ENCODE measurements around the gene PIK3R5.

PIK3R5 gene

GRCh38 chr17:8900626-8901585, 64.6 kb downstream of the PIK3R5 start:
- Histone ChIP-seq H3K27me3 (ENCODE audit: low read length) (no peaks in the 10 kb centered on the region), H2AFZ (ENCODE audit: low read depth, low read length, severe bottlenecking) (no peak overlapping the region), H3K79me2 (ENCODE audit: insufficient read depth, low read length) (no peaks in the 10 kb centered on the region), H4K20me1 (ENCODE audit: low read depth, low read length) (no peaks in the 10 kb centered on the region), H3K27ac (ENCODE audit: low read depth, low read length) (no peak overlapping the region), H3K4me3 (ENCODE audit: insufficient read depth, low read length, poor library complexity, severe bottlenecking) (no peak overlapping the region), H3K9me2 (replicated peaks; ENCODE audit: insufficient read depth, low read length) (no peaks in the 10 kb centered on the region), H3K4me2 (ENCODE audit: low read depth, low read length, poor library complexity, severe bottlenecking) (no peak overlapping the region), H3K36me3 (ENCODE audit: low read length) (no peaks in the 10 kb centered on the region), H3K9ac (ENCODE audit: low read length) (no peak overlapping the region), H3K9me3 (ENCODE audit: insufficient read depth, low read length) (no peaks in the 10 kb centered on the region), H3F3A (ENCODE audit: insufficient read depth) (no peaks in the 10 kb centered on the region)
- TF ChIP-seq, protein P1, sequence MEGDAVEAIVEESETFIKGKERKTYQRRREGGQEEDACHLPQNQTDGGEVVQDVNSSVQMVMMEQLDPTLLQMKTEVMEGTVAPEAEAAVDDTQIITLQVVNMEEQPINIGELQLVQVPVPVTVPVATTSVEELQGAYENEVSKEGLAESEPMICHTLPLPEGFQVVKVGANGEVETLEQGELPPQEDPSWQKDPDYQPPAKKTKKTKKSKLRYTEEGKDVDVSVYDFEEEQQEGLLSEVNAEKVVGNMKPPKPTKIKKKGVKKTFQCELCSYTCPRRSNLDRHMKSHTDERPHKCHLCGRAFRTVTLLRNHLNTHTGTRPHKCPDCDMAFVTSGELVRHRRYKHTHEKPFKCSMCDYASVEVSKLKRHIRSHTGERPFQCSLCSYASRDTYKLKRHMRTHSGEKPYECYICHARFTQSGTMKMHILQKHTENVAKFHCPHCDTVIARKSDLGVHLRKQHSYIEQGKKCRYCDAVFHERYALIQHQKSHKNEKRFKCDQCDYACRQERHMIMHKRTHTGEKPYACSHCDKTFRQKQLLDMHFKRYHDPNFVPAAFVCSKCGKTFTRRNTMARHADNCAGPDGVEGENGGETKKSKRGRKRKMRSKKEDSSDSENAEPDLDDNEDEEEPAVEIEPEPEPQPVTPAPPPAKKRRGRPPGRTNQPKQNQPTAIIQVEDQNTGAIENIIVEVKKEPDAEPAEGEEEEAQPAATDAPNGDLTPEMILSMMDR (IDR thresholded peaks at IDR 0.05; ENCODE audit: insufficient read depth, low read length, poor library complexity, severe bottlenecking), result no peak
- no peak for TF ChIP-seq EZH2phosphoT487 (conservative IDR thresholded peaks at IDR 0.05; ENCODE audit: low read length)

DNA sequence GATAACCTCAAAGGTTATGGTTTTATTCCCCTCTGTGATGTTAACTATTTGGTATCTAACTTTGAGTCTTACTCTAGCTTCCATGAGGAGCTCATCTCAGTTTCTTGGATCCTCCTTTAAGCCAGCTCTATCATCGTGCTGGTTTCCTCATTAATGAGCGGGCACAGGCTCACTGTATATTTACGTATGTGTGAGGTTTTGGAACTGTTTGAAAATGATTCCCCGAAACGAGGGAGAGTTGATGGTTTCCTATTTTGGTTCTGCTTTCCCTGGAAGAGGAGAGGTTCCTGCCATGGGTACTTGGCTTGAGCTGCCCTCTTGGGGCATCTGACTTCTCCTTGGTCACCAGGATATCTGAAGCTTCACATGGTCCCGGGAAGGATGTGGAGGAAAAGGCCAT, 65.3 kb downstream of the PIK3R5 start:
- no peak overlapping the region for H3K9ac ChIP-seq (ENCODE audit: low read length)
- TF ChIP-seq, protein P1 (IDR thresholded peaks at IDR 0.05; ENCODE audit: insufficient read depth, low read length, poor library complexity, severe bottlenecking), result no peak
- no peak for TF ChIP-seq EZH2phosphoT487 (conservative IDR thresholded peaks at IDR 0.05; ENCODE audit: low read length)
- no peaks in the 10 kb centered on the region for H4K20me1 ChIP-seq (ENCODE audit: low read depth, low read length)
- no peaks in the 10 kb centered on the region for H3F3A ChIP-seq (ENCODE audit: insufficient read depth)
- H3K4me2 ChIP-seq (ENCODE audit: low read depth, low read length, poor library complexity, severe bottlenecking), result no peak overlapping the region
- H3K27ac ChIP-seq (ENCODE audit: low read depth, low read length), result no peak overlapping the region
- H3K27me3 ChIP-seq (ENCODE audit: low read length), result no peaks in the 10 kb centered on the region
- no peaks in the 10 kb centered on the region for H3K9me3 ChIP-seq (ENCODE audit: insufficient read depth, low read length)
- H3K79me2 ChIP-seq (ENCODE audit: insufficient read depth, low read length), result no peaks in the 10 kb centered on the region
- no peak overlapping the region for H3K4me3 ChIP-seq (ENCODE audit: insufficient read depth, low read length, poor library complexity, severe bottlenecking)
- H2AFZ ChIP-seq (ENCODE audit: low read depth, low read length, severe bottlenecking), result no peak overlapping the region
- H3K9me2 ChIP-seq (replicated peaks; ENCODE audit: insufficient read depth, low read length), result no peaks in the 10 kb centered on the region
- no peaks in the 10 kb centered on the region for H3K36me3 ChIP-seq (ENCODE audit: low read length)

DNA sequence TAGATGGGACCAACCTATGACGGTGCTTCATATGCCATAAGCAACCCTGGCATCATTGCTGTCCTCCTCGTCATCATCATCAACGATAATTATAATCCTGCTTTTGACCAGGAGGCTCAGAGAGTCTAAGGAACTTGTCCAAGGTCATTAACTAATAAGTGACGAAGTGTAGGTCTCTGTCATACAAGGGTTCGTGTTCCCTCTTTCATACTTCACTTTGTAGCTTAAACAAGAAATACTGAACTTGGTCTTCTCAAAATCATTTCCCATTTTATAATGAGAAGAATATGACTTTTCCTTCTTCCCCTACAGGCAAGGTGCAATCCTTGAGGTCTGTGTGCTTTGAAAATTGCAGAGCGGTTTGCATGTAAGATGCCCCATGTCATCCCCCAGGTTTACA, 66.9 kb downstream of the PIK3R5 start:
- H4K20me1 ChIP-seq (ENCODE audit: low read depth, low read length), result no peaks in the 10 kb centered on the region
- TF ChIP-seq EZH2phosphoT487 (conservative IDR thresholded peaks at IDR 0.05; ENCODE audit: low read length), result no peak
- TF ChIP-seq, protein P1 (IDR thresholded peaks at IDR 0.05; ENCODE audit: insufficient read depth, low read length, poor library complexity, severe bottlenecking), result no peak
- H3F3A ChIP-seq (ENCODE audit: insufficient read depth), result no peaks in the 10 kb centered on the region
- no peak overlapping the region for H3K9ac ChIP-seq (ENCODE audit: low read length)
- no peaks in the 10 kb centered on the region for H3K36me3 ChIP-seq (ENCODE audit: low read length)
- H3K4me2 ChIP-seq (ENCODE audit: low read depth, low read length, poor library complexity, severe bottlenecking), result no peak overlapping the region
- H2AFZ ChIP-seq (ENCODE audit: low read depth, low read length, severe bottlenecking), result no peak overlapping the region
- no peak overlapping the region for H3K4me3 ChIP-seq (ENCODE audit: insufficient read depth, low read length, poor library complexity, severe bottlenecking)
- H3K27ac ChIP-seq (ENCODE audit: low read depth, low read length), result no peak overlapping the region
- no peaks in the 10 kb centered on the region for H3K27me3 ChIP-seq (ENCODE audit: low read length)
- no peaks in the 10 kb centered on the region for H3K9me2 ChIP-seq (replicated peaks; ENCODE audit: insufficient read depth, low read length)
- no peaks in the 10 kb centered on the region for H3K79me2 ChIP-seq (ENCODE audit: insufficient read depth, low read length)
- no peaks in the 10 kb centered on the region for H3K9me3 ChIP-seq (ENCODE audit: insufficient read depth, low read length)

All from SU-DHL-6 (cell line).